VCaP (cell line): ENCODE measurements around the gene LDLRAD3.

Experiments
- H3K27ac ChIP-seq: fragments of 450-650 bp; 2 replicates; pipeline ENCODE4 v1.5.1; 2017
- CTCF ChIP-seq: fragments of 450-650 bp; conservative IDR thresholded peaks from 2 replicates; pipeline ENCODE4 v1.5.1; 2017; ENCODE audit warnings: mild to moderate bottlenecking, moderate library complexity

The LDLRAD3 gene

DNA sequence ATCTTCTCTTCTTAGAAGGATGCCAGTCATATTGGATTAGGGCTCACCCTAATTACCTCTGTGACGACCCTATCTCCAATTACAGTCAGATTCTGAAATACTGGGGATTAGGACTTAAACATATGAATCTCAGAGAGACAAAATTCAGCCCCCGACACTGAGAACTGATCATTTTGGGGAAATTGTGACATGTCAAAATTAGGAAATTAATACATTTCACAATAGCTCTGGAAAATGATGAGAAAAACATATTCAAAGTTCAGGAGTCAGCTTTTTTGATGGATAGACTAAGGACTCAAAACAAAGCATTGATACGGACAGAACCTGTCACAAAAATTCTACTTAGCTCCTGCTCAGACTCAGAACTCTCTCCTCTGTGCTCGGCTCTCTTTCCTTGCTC is 304.6 kb downstream of the LDLRAD3 start:
- TF ChIP-seq CTCF, result no peak
- no peak overlapping the region for H3K27ac ChIP-seq

GRCh38 chr11:36249246-36249645 is 305.4 kb downstream of the LDLRAD3 start:
- H3K27ac ChIP-seq, result no peak overlapping the region
- no peak for TF ChIP-seq CTCF

DNA sequence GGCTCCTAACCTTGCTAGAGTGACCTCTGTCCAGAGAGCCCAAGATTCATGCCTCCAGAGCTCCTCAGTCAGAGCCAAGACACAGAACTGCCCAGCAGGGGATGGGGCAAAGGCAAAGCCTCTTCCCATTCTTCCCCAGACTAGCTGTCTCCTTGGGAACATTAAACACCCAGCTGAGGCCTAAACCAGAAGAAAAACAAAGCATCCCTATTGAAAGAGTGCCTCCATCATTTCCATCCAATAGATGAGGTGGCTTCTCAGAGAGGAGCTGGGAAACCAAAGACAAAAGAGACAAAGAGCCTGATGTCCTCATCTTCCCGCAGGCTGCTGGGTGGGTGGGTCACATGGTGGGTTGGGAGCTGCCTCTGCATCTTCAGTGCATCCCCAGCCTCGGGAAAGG is 308.0 kb downstream of the LDLRAD3 start:
- no peak overlapping the region for H3K27ac ChIP-seq
- TF ChIP-seq CTCF, result no peak

GRCh38 chr11:36253238-36253637 is 309.4 kb downstream of the LDLRAD3 start:
- no peak for TF ChIP-seq CTCF
- no peak overlapping the region for H3K27ac ChIP-seq

- no peak overlapping the region for H3K27ac ChIP-seq
- no peak for TF ChIP-seq CTCF
These were observed 310.9 kb downstream of the LDLRAD3 start for GRCh38 chr11:36254713-36255112.

GRCh38 chr11:36257351-36257750 is 313.5 kb downstream of the LDLRAD3 start:
- TF ChIP-seq CTCF, result no peak
- no peak overlapping the region for H3K27ac ChIP-seq

DNA sequence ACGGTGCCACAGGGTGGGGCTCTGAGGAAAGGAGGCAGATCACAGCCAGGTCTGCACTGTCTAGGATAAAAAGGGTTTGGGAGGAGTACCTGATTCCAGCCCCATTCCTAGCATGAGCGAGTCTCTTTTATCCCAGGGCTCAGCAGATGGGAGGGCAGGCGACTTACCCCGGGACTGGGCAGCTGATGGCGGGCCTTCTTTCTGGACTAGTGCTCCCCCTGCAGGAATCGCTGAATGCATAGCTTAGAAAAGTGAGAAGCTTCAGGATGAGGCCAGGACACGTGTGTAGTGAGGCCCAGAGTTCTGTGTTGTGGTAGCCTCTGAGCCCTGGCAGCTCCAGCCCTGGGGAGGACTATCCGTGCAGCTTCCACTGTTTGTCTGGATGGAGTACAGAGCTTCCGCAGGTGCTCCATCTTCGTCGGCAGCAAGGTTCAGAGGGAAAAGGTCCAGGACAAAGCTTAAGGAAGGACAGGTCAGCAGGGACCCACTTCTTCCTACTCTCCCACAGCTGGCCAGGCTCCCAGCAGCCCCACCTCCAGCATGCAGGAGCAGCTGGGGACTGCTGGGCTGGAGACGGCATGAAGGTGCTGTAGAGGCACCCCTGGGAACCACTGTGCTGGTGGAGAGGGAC is 315.0 kb downstream of the LDLRAD3 start:
- H3K27ac ChIP-seq, result no peak overlapping the region
- TF ChIP-seq CTCF, result peak; percentile 79
